Activated CD4-positive, CD25-positive, alpha-beta regulatory T cell treated with anti-CD3 and anti-CD28 coated beads, Interleukin-2, amount 50 U/mL, for 72 hours (primary cell): ENCODE results near the gene WSB2.

ENCODE experiments used
- DNase-seq: peaks from one replicate; pipeline ENCODE4 v3.0.0; 2021

WSB2 gene

GRCh38 chr12:117985182-117985581 is 75.8 kb downstream of the WSB2 start:
- DNase-seq: no peak
